HepG2 (cell line): ENCODE data around the gene RACGAP1. TPM values are rescaled to one million over a fixed set of nuclear protein-coding genes. Genes with fewer than 3 reads are reported as not detected.

Experiments used
- ATAC-seq: fragments of 200-7000 bp; cut with Tn5 transposase; 3 replicates; pipeline ENCODE4 v1.9.1; 2020; ENCODE audit warnings: mild to moderate bottlenecking, moderate library complexity
- BruUV-seq: library from RNA; stranded (reverse); fragments of 400-500 nt; replicated peaks from 2 replicates; lab custom pipeline; 2021; lab: Mats Ljungman, UMichigan
- CTCF ChIA-PET: fragments of 300-600 bp; formaldehyde crosslinking; extraction: SDS; loops from one replicate; lab custom pipeline; 2021; ENCODE audit warnings: low total read pairs, inconsistent platforms, low intra/inter-chr PET ratio; lab: Yijun Ruan, JAX
- POLR2A ChIA-PET: fragments of 350-600 bp; sonication (Branson Sonifier 250); formaldehyde crosslinking; loops from one replicate; lab custom pipeline; 2020; ENCODE audit warnings: antibody characterized with exemption, inconsistent platforms; lab: Yijun Ruan, JAX
- DNase-seq: peaks from one replicate; pipeline ENCODE4 v3.0.0-alpha.2; 2015; ENCODE audit warnings: low spot score
- FAIRE-seq: peaks from 3 replicates; lab custom pipeline; 2011; peaks lifted over from hg19 to GRCh38; lab: Jason Lieb, UNC
- H2AFZ ChIP-seq: one replicate; pipeline ENCODE4 v1.6.1; 2011; ENCODE audit warnings: low read length, inconsistent platforms
- H3K27ac ChIP-seq: fragments of 300-600 bp; 3 replicates; pipeline ENCODE4 v1.8.0; 2011; ENCODE audit warnings: mixed run types, mild to moderate bottlenecking, mixed read lengths, low read length, inconsistent platforms; ENCODE audit not compliant: insufficient read depth; ENCODE audit errors: extremely low read length
- H3K27me3 ChIP-seq, 2 experiments: fragments of 200-600 bp in 1 of 2; 2 replicates in 1 of 2; 3 replicates in 1 of 2; pipeline versions ENCODE4 v1.6.0 to v1.8.0; 2011; ENCODE audit warnings: low read length in 2 of 2, mild to moderate bottlenecking in 2 of 2, moderate library complexity in 2 of 2, inconsistent platforms in 1 of 2; ENCODE audit not compliant: insufficient read depth in 2 of 2, control insufficient read depth in 1 of 2
- H3K36me3 ChIP-seq, 2 experiments: fragments of 200-600 bp in 1 of 2; replicated peaks in 1 of 2; 2 replicates in 1 of 2; 3 replicates in 1 of 2; pipeline versions ENCODE4 v1.5.1 to v1.8.0; 2011; ENCODE audit warnings: low read length in 2 of 2, inconsistent platforms in 1 of 2; ENCODE audit not compliant: insufficient read depth in 2 of 2, control insufficient read depth in 1 of 2
- H3K4me1 ChIP-seq: 2 replicates; pipeline ENCODE4 v1.5.1; 2012; ENCODE audit warnings: low read length, inconsistent platforms; ENCODE audit not compliant: insufficient read depth
- H3K4me2 ChIP-seq: 2 replicates; pipeline ENCODE4 v1.6.0; 2011; ENCODE audit warnings: low read depth, low read length, inconsistent platforms
- H3K4me3 ChIP-seq, 3 experiments: fragments of 200-600 bp in 1 of 3; sonication (generic), shearing (Covaris generic) in 1 of 3; replicated peaks in 1 of 3; 2 replicates each; pipeline ENCODE4 v1.5.1; 2011 to 2016; ENCODE audit warnings: low read length in 3 of 3, inconsistent platforms in 2 of 3, low read depth in 2 of 3, mild to moderate bottlenecking in 2 of 3, control low read depth in 1 of 3, mixed read lengths in 1 of 3; ENCODE audit not compliant: insufficient read depth in 1 of 3
- H3K79me2 ChIP-seq: one replicate; pipeline ENCODE4 v1.6.1; 2011; ENCODE audit warnings: low read length, inconsistent platforms; ENCODE audit not compliant: insufficient read depth
- H3K9ac ChIP-seq: 2 replicates; pipeline ENCODE4 v1.6.0; 2011; ENCODE audit warnings: mild to moderate bottlenecking, low read depth, low read length, inconsistent platforms; ENCODE audit not compliant: insufficient read depth
- H3K9me3 ChIP-seq: 2 replicates; pipeline ENCODE4 v1.5.1; 2012; ENCODE audit warnings: mild to moderate bottlenecking, low read length
- H4K20me1 ChIP-seq: 2 replicates; pipeline ENCODE4 v1.6.0; 2011; ENCODE audit warnings: inconsistent platforms, mild to moderate bottlenecking, low read length, moderate library complexity; ENCODE audit not compliant: insufficient read depth
- GTF2F1 ChIP-seq: fragments of 150-350 bp; IDR thresholded peaks from 2 replicates; pipeline ENCODE4 v1.6.1; 2014; ENCODE audit warnings: low read length
- KLF6 ChIP-seq: IDR thresholded peaks from 2 replicates; pipeline ENCODE4 v1.8.0; 2016; ENCODE audit warnings: missing biosample characterization, missing genetic modification reagents
- PBX2 ChIP-seq: IDR thresholded peaks from 2 replicates; pipeline ENCODE4 v1.6.1; 2016; ENCODE audit warnings: control low read depth
- RBM39 ChIP-seq: fragments of 200-400 bp; formaldehyde crosslinking; IDR thresholded peaks from one replicate; pipeline ENCODE4 v1.6.1; 2018; ENCODE audit warnings: antibody characterized with exemption, mild to moderate bottlenecking, low read depth, low read length; ENCODE audit not compliant: poor library complexity, severe bottlenecking
- RFXANK ChIP-seq: IDR thresholded peaks from 2 replicates; pipeline ENCODE4 v1.6.1; 2016
- SIN3B ChIP-seq: fragments of 150-350 bp; IDR thresholded peaks from 2 replicates; pipeline ENCODE4 v1.6.1; 2014; ENCODE audit warnings: low read length
- ZBTB7B ChIP-seq: sonication (generic); formaldehyde crosslinking; IDR thresholded peaks from 2 replicates; pipeline ENCODE4 v1.4.0; 2020; ENCODE audit warnings: missing genetic modification reagents
- ZKSCAN1 ChIP-seq: fragments of 150-350 bp; IDR thresholded peaks from 2 replicates; pipeline ENCODE4 v1.6.1; 2014; ENCODE audit warnings: low read length
- ZNF224 ChIP-seq: sonication (generic); formaldehyde crosslinking; IDR thresholded peaks from 2 replicates; pipeline ENCODE4 v1.5.0; 2020; ENCODE audit warnings: mild to moderate bottlenecking, missing genetic modification reagents
- ZNF354B ChIP-seq: sonication (generic); formaldehyde crosslinking; IDR thresholded peaks from 2 replicates; pipeline ENCODE4 v1.8.0; 2022; ENCODE audit warnings: mild to moderate bottlenecking, missing genetic modification reagents
- ZNF564 ChIP-seq: sonication (generic); formaldehyde crosslinking; IDR thresholded peaks from 2 replicates; pipeline ENCODE4 v1.8.1; 2023; ENCODE audit warnings: mild to moderate bottlenecking, missing genetic modification reagents
- ZNF572 ChIP-seq: sonication (generic); formaldehyde crosslinking; IDR thresholded peaks from 2 replicates; pipeline ENCODE4 v1.5.1; 2020; ENCODE audit warnings: mild to moderate bottlenecking, missing genetic modification reagents
- WGBS: methylation state at CpG from one replicate; pipeline ENCODE4 v1.1.6; 2017; ENCODE audit warnings: low lambda C conversion rate; 5-methylcytosine and 5-hydroxymethylcytosine counted together
- in situ Hi-C: cut with HindIII; loops from 2 replicates; pipeline ENCODE4 v1.10.0; 2017; ENCODE audit warnings: low pct_unique_long_range_greater_than_20kb; ENCODE audit not compliant: extremely low pct_ligation_motif_present
- intact Hi-C: fragments of 100-400 bp; cut with micrococcal nuclease; formaldehyde crosslinking; loops from one replicate; pipeline ENCODE4 v1.10.0; 2022; ENCODE audit not compliant: unreplicated experiment
- polyA plus RNA-seq, 8 experiments: library from polyadenylated mRNA; depleted of rRNA in 3 of 8; stranded (reverse) in 7 of 8; unstranded in 1 of 8; fragments of >200 nt; fragmentation: Illumina TruSeq in 4 of 8; extraction: Trizol in 4 of 8; gene quantifications; 2 replicates each; pipeline versions ENCODE4 v1.2.1 to v1.2.3, GENCODE V29; 2011 to 2016; ENCODE audit warnings: low read depth in 4 of 8, missing spikeins in 1 of 8, mixed read lengths in 1 of 8; ENCODE audit not compliant: insufficient read depth in 1 of 8
- total RNA-seq, 5 experiments: library from RNA; depleted of rRNA; stranded (reverse); fragments of >200 nt; fragmentation: Illumina TruSeq; extraction: Trizol; gene quantifications; 2 replicates each; pipeline ENCODE4 v1.2.3, GENCODE V29; 2016; ENCODE audit warnings: low read depth in 1 of 5

The RACGAP1 gene
- total and polyA plus RNA-seq, 2 of the 13 experiments (the other 11 are each of a cell fraction or from before 2014, with no cell fraction given), result 16.7 to 57.9 TPM

- DNase-seq, result no peak
- FAIRE-seq, result no peak
- WGBS, result 29% methylated on average over 19 of the region's 21 CpGs
- TF ChIP-seq ZNF564 (CRISPR knock-in tag) (no peak), ZNF354B (CRISPR knock-in tag) (no peak), RBM39 (no peak), ZNF224 (CRISPR knock-in tag) (no peak), ZBTB7B (no peak), KLF6 (no peak), RFXANK (CRISPR knock-in tag) (no peak), ZKSCAN1 (no peak), GTF2F1 (no peak), SIN3B (no peak), ZNF572 (CRISPR knock-in tag) (no peak), PBX2 (no peak)
- Histone ChIP-seq H3K27ac (no peak overlapping the region), H3K9ac (no peak overlapping the region), H2AFZ (no peak overlapping the region), H3K79me2 (no peaks in the 10 kb centered on the region), H4K20me1 (no peaks in the 10 kb centered on the region), H3K9me3 (no peaks in the 10 kb centered on the region), H3K4me3 (no peak overlapping the region), H3K4me2 (no peak overlapping the region), H3K27me3 (peaks cover 5 to 51% of the 10 kb centered on the region in 2 experiments), H3K36me3 (no peaks in the 10 kb centered on the region), H3K4me1 (no peaks in the 10 kb centered on the region; the same call in 1 of the 2 replicates)
- intact Hi-C loops, result no loop called here
- BruUV-seq, result no TSS peak
- POLR2A ChIA-PET, result no interaction called here
- in situ Hi-C loops, result no loop called here
- CTCF ChIA-PET, result no interaction called here
- ATAC-seq, result no peak
Measured at GRCh38 chr12:49953961-49954846, 71.1 kb downstream of the RACGAP1 start.
